T-cell (primary cell): Measurements from ENCODE around the gene CD300C. TPM values are rescaled to one million over a fixed set of nuclear protein-coding genes. Genes with fewer than 3 reads are reported as not detected.

Source experiments
- ATAC-seq, 4 experiments: fragments of 200-7000 bp in 3 of 4; fragments of 150-1000 bp in 1 of 4; cut with Tn5 transposase; replicated peaks in 1 of 4; 1 replicate in 3 of 4; 2 replicates in 1 of 4; pipeline ENCODE4 v1.10.0; 2021; ENCODE audit warnings: moderate library complexity in 3 of 4, mild to moderate bottlenecking in 2 of 4, moderate number of reproducible peaks in 1 of 4
- CTCF ChIA-PET, 2 donors: fragments of 300-600 bp; sonication (Branson Sonifier 250); formaldehyde crosslinking; loops; one replicate each; lab custom pipeline; 2022; ENCODE audit warnings: antibody characterized with exemption in 2 of 2; lab: Charles Lee
- POLR2A ChIA-PET, 2 donors: fragments of 300-600 bp; sonication (Branson Sonifier 250); formaldehyde crosslinking; loops; one replicate each; lab custom pipeline; 2022; ENCODE audit warnings: antibody characterized with exemption in 2 of 2; lab: Charles Lee
- DNase-seq, 35 experiments: peaks; one replicate each; pipeline versions ENCODE4 v3.0.0 to v3.0.0-alpha.2; 2013 to 2023
- H3K27ac ChIP-seq: one replicate; pipeline ENCODE4 v1.5.1; 2013; ENCODE audit warnings: low read length
- H3K27me3 ChIP-seq, 2 experiments: replicated peaks in 1 of 2; 1 replicate in 1 of 2; 2 replicates in 1 of 2; pipeline versions ENCODE4 v1.6.1 to v1.7.0; 2013; ENCODE audit warnings: low read length in 1 of 2, mixed read lengths in 1 of 2; ENCODE audit not compliant: control insufficient read depth in 2 of 2, insufficient read depth in 2 of 2; ENCODE audit errors: extremely low read depth in 1 of 2
- H3K36me3 ChIP-seq, 2 donors: 1 replicate in 1 of 2; 2 replicates in 1 of 2; pipeline versions ENCODE4 v1.6.1 to v1.7.0; 2013; ENCODE audit warnings: low read length in 1 of 2; ENCODE audit not compliant: control insufficient read depth in 2 of 2, insufficient read depth in 1 of 2; ENCODE audit errors: extremely low read depth in 1 of 2
- H3K4me1 ChIP-seq, 2 experiments: 1 replicate in 1 of 2; 2 replicates in 1 of 2; pipeline versions ENCODE4 v1.6.1 to v1.7.0; 2013; ENCODE audit warnings: low read length in 2 of 2, mixed read lengths in 1 of 2; ENCODE audit not compliant: insufficient read depth in 2 of 2, control insufficient read depth in 1 of 2; ENCODE audit errors: extremely low read depth in 1 of 2
- H3K4me3 ChIP-seq, 2 donors: 1 replicate in 1 of 2; 2 replicates in 1 of 2; pipeline versions ENCODE4 v1.5.1 to v1.7.0; 2013; ENCODE audit warnings: mild to moderate bottlenecking in 2 of 2, low read length in 1 of 2, moderate library complexity in 1 of 2; ENCODE audit not compliant: control insufficient read depth in 1 of 2; ENCODE audit errors: extremely low read depth in 1 of 2
- H3K9me3 ChIP-seq: 2 replicates; pipeline ENCODE4 v1.7.0; 2013
- H3K27ac Mint-ChIP-seq, 2 donors: one replicate each; pipeline ENCODE4 v1.8.0; 2020 to 2021; ENCODE audit warnings: mild to moderate bottlenecking in 2 of 2, mixed read lengths in 2 of 2
- H3K27me3 Mint-ChIP-seq, 2 donors: one replicate each; pipeline ENCODE4 v1.8.0; 2021 to 2022; ENCODE audit warnings: mixed read lengths in 2 of 2
- H3K36me3 Mint-ChIP-seq: one replicate; pipeline ENCODE4 v1.8.0; 2021; ENCODE audit warnings: mixed read lengths
- H3K4me1 Mint-ChIP-seq, 3 donors: one replicate each; pipeline ENCODE4 v1.8.0; 2020 to 2022; ENCODE audit warnings: mixed read lengths in 3 of 3, mild to moderate bottlenecking in 1 of 3
- H3K4me3 Mint-ChIP-seq, 3 donors: one replicate each; pipeline ENCODE4 v1.8.0; 2020 to 2022; ENCODE audit warnings: mild to moderate bottlenecking in 3 of 3, mixed read lengths in 3 of 3, moderate library complexity in 3 of 3
- H3K9me3 Mint-ChIP-seq, 3 donors: one replicate each; pipeline ENCODE4 v1.8.0; 2020 to 2022; ENCODE audit warnings: mixed read lengths in 3 of 3
- WGBS: methylation state at CpG from one replicate; pipeline ENCODE4 v1.1.5; 2013; ENCODE audit warnings: missing lambda C conversion rate; ENCODE audit not compliant: insufficient coverage; 5-methylcytosine and 5-hydroxymethylcytosine counted together
- total RNA-seq, 35 experiments: library from RNA in 6 of 35; stranded (reverse) in 6 of 35; fragments of 120-200 nt in 1 of 35; gene quantifications; one replicate each; pipeline versions ENCODE4 v1.2.1 to v1.2.4 and lab custom pipeline; 2013 to 2026

The CD300C gene
- total RNA-seq, 5 donors from 2014 or later (not counting 1 experiment from before 2014, with no cell fraction given) = 0.18 TPM; not detected in 4

GRCh38 chr17:74525781-74526288 lies 20.1 kb downstream of the CD300C start:
- ATAC-seq (no peak), DNase-seq (no peak)
- peaks cover 0 to 3% (median 0%) of the 10 kb centered on the region in 3 donors for H3K9me3 Mint-ChIP-seq
- WGBS = 91% methylated on average over 13 of the region's 14 CpGs
- no peaks in the 10 kb centered on the region for H3K36me3 Mint-ChIP-seq
- H3K4me1 ChIP-seq = peaks cover 0 to 10% of the 10 kb centered on the region in 2 experiments
- H3K27ac ChIP-seq = no peak overlapping the region
- H3K36me3 ChIP-seq = no peaks in the 10 kb centered on the region
- peaks cover 39 to 45% of the 10 kb centered on the region in 2 donors for H3K27me3 Mint-ChIP-seq
- ChIA-PET POLR2A (no interaction called here), CTCF (no interaction called here)
- H3K9me3 ChIP-seq = no peaks in the 10 kb centered on the region
- H3K4me1 Mint-ChIP-seq = peaks cover 0 to 8% (median 0%) of the 10 kb centered on the region in 3 donors
- no peak overlapping the region for H3K4me3 ChIP-seq
- no peak overlapping the region for H3K4me3 Mint-ChIP-seq
- H3K27me3 ChIP-seq = peaks cover 0 to 70% of the 10 kb centered on the region in 2 experiments
- no peak overlapping the region for H3K27ac Mint-ChIP-seq

GRCh38 chr17:74525465-74525725 lies 20.5 kb downstream of the CD300C start:
- no peaks in the 10 kb centered on the region for H3K36me3 Mint-ChIP-seq
- ATAC-seq (no peak), DNase-seq (no peak)
- Histone ChIP-seq H3K4me1 (peaks cover 0 to 10% of the 10 kb centered on the region in 2 experiments), H3K4me3 (no peak overlapping the region), H3K36me3 (no peaks in the 10 kb centered on the region), H3K27me3 (peaks cover 0 to 69% of the 10 kb centered on the region in 2 experiments), H3K27ac (no peak overlapping the region), H3K9me3 (no peaks in the 10 kb centered on the region)
- H3K27ac Mint-ChIP-seq = no peak overlapping the region
- H3K4me3 Mint-ChIP-seq = no peak overlapping the region
- WGBS = 88% methylated on average over 1 of the region's 1 CpG
- H3K4me1 Mint-ChIP-seq = peaks cover 0 to 9% (median 0%) of the 10 kb centered on the region in 3 donors
- peaks cover 0 to 3% (median 0%) of the 10 kb centered on the region in 3 donors for H3K9me3 Mint-ChIP-seq
- peaks cover 37 to 45% of the 10 kb centered on the region in 2 donors for H3K27me3 Mint-ChIP-seq
- ChIA-PET CTCF (no interaction called here), POLR2A (no interaction called here)

GRCh38 chr17:74524653-74525464 lies 21.1 kb downstream of the CD300C start:
- POLR2A ChIA-PET = no interaction called here
- Histone ChIP-seq H3K4me3 (no peak overlapping the region), H3K9me3 (no peaks in the 10 kb centered on the region), H3K27ac (no peak overlapping the region), H3K36me3 (no peaks in the 10 kb centered on the region), H3K4me1 (peaks cover 0 to 10% of the 10 kb centered on the region in 2 experiments), H3K27me3 (peaks cover 0 to 73% of the 10 kb centered on the region in 2 experiments)
- Mint-ChIP-seq H3K27ac (no peak overlapping the region), H3K27me3 (peaks cover 31 to 45% of the 10 kb centered on the region in 2 donors), H3K9me3 (peaks cover 0 to 3% (median 0%) of the 10 kb centered on the region in 3 donors), H3K36me3 (no peaks in the 10 kb centered on the region), H3K4me3 (no peak overlapping the region), H3K4me1 (peaks cover 0 to 9% (median 0%) of the 10 kb centered on the region in 3 donors)
- no peak for ATAC-seq
- CTCF ChIA-PET = no interaction called here
- no peak for DNase-seq
- WGBS = 86% methylated on average over 6 of the region's 11 CpGs

- H3K9me3 ChIP-seq = no peaks in the 10 kb centered on the region
- 60% methylated on average over 1 of the region's 3 CpGs for WGBS
- DNase-seq = no peak
- no peaks in the 10 kb centered on the region for H3K36me3 Mint-ChIP-seq
- no peak overlapping the region for H3K4me3 Mint-ChIP-seq
- H3K27ac Mint-ChIP-seq = no peak overlapping the region
- H3K4me1 Mint-ChIP-seq = peaks cover 0 to 9% (median 0%) of the 10 kb centered on the region in 3 donors
- H3K27ac ChIP-seq = no peak overlapping the region
- peaks cover 0 to 66% of the 10 kb centered on the region in 2 experiments for H3K27me3 ChIP-seq
- no peaks in the 10 kb centered on the region for H3K36me3 ChIP-seq
- H3K4me3 ChIP-seq = no peak overlapping the region
- H3K4me1 ChIP-seq = peaks cover 0 to 10% of the 10 kb centered on the region in 2 experiments
- ChIA-PET POLR2A (no interaction called here), CTCF (no interaction called here)
- ATAC-seq = no peak
- peaks cover 27 to 46% of the 10 kb centered on the region in 2 donors for H3K27me3 Mint-ChIP-seq
- peaks cover 0 to 9% (median 4%) of the 10 kb centered on the region in 3 donors for H3K9me3 Mint-ChIP-seq
Observed at GRCh38 chr17:74523308-74523707, 22.6 kb downstream of the CD300C start.

GRCh38 chr17:74522381-74523105 lies 23.4 kb downstream of the CD300C start:
- H3K4me1 Mint-ChIP-seq = peaks cover 0 to 9% (median 0%) of the 10 kb centered on the region in 3 donors
- H3K4me1 ChIP-seq = peaks cover 0 to 10% of the 10 kb centered on the region in 2 experiments
- H3K27me3 Mint-ChIP-seq = peaks cover 32 to 46% of the 10 kb centered on the region in 2 donors
- peaks cover 0 to 66% of the 10 kb centered on the region in 2 experiments for H3K27me3 ChIP-seq
- ATAC-seq (no peak), DNase-seq (no peak)
- H3K36me3 Mint-ChIP-seq = no peaks in the 10 kb centered on the region
- H3K9me3 ChIP-seq = no peaks in the 10 kb centered on the region
- 80% methylated on average over 6 of the region's 10 CpGs for WGBS
- H3K27ac ChIP-seq = no peak overlapping the region
- ChIA-PET CTCF (no interaction called here), POLR2A (no interaction called here)
- H3K27ac Mint-ChIP-seq = no peak overlapping the region
- H3K9me3 Mint-ChIP-seq = peaks cover 0 to 13% (median 9%) of the 10 kb centered on the region in 3 donors
- H3K4me3 ChIP-seq = no peak overlapping the region
- H3K36me3 ChIP-seq = no peaks in the 10 kb centered on the region
- no peak overlapping the region for H3K4me3 Mint-ChIP-seq

- Mint-ChIP-seq H3K4me3 (no peak overlapping the region), H3K27me3 (peaks cover 36 to 50% of the 10 kb centered on the region in 2 donors), H3K4me1 (peaks cover 0 to 9% (median 0%) of the 10 kb centered on the region in 3 donors), H3K36me3 (no peaks in the 10 kb centered on the region), H3K27ac (no peak overlapping the region), H3K9me3 (peaks cover 0 to 13% (median 9%) of the 10 kb centered on the region in 3 donors)
- H3K4me1 ChIP-seq = peaks cover 0 to 10% of the 10 kb centered on the region in 2 experiments
- peaks cover 0 to 60% of the 10 kb centered on the region in 2 experiments for H3K27me3 ChIP-seq
- CTCF ChIA-PET = no interaction called here
- DNase-seq (peak in 3 of 35 experiments; percentile 17 to 40 (median 17)), ATAC-seq (no peak)
- POLR2A ChIA-PET = no interaction called here
- no CpG with 5 or more reads among the region's 9 CpGs for WGBS
- H3K9me3 ChIP-seq = no peaks in the 10 kb centered on the region
- H3K4me3 ChIP-seq = no peak overlapping the region
- H3K36me3 ChIP-seq = no peaks in the 10 kb centered on the region
- H3K27ac ChIP-seq = no peak overlapping the region
Observed at GRCh38 chr17:74521701-74522201, 24.2 kb downstream of the CD300C start.
